ENCODE data around the gene TRAF5.

Gene TRAF5

DNA sequence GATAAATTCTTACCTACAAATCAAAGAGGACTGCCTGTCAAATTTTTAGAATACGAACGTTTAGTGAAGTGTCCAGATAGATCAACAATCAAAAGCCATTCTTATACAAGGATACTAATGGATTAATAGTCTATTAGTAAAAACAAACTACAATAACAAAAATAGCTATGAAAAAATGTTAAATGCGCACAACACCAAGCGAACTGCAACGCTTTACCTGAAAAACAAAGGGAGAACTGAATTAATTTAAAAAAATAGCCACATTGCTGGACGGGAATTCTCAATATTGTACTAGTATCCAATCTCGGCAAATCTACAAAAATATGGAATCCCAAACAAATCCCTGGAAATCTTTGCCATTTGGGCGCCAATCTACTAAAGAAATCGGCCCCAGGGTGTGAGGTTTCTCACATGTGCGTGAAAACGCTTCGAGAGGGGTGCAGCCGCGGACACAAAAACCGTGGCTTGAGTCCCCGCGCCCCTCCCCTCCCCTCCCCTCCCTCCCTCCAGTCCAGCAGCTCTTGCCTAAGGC is 55.6 kb downstream of the TRAF5 start:
- no peak overlapping the region for H4K8ac ChIP-seq (ENCODE audit: low read length)
- no peak overlapping the region for H3K14ac ChIP-seq (ENCODE audit: low read length in 2 of 2)
- H3K9ac ChIP-seq (ENCODE audit: low read length), result peak overlapping the region; percentile 99
- H2BK12ac ChIP-seq (ENCODE audit: low read length in 2 of 2), result no peak overlapping the region
- H2BK15ac ChIP-seq (ENCODE audit: low read depth, poor library complexity, severe bottlenecking), result no peak overlapping the region
- peaks cover 3% of the 10 kb centered on the region for H3K4me1 ChIP-seq (ENCODE audit: control insufficient read depth, insufficient read depth, low read depth, low read length)
- 15% methylated on average over 15 of the region's 17 CpGs for WGBS
- H2BK5ac ChIP-seq (ENCODE audit: low read depth, low read length, poor library complexity, severe bottlenecking), result no peak overlapping the region
- no peak overlapping the region for H2AFZ ChIP-seq (ENCODE audit: low read depth, low read length)
- H3K23ac ChIP-seq (ENCODE audit: low read length in 2 of 2), result no peak overlapping the region
- H3K4ac ChIP-seq (ENCODE audit: low read depth in 1 of 2, low read length in 2 of 2), result peak overlapping the region in 1 of 2 experiments; percentile 73
- peak overlapping the region; percentile 77 for H3K27ac ChIP-seq (ENCODE audit: low read length, poor library complexity, severe bottlenecking)
- H3K4me2 ChIP-seq (ENCODE audit: low read length, poor library complexity, severe bottlenecking), result peak overlapping the region; percentile 66
- H3K4me3 ChIP-seq (ENCODE audit: insufficient read depth in 1 of 2, low read depth in 1 of 2, low read length in 2 of 2), result peak overlapping the region in 1 of 2 experiments; percentile 97
- H3K27me3 ChIP-seq (ENCODE audit: control insufficient read depth in 1 of 2, insufficient read depth in 1 of 2, low read length in 2 of 2), result no peaks in the 10 kb centered on the region
- no peaks in the 10 kb centered on the region for H3K36me3 ChIP-seq (ENCODE audit: control insufficient read depth in 1 of 2, insufficient read depth in 2 of 2, low read depth in 1 of 2, low read length in 2 of 2)
- H2AK5ac ChIP-seq (ENCODE audit: low read length, severe bottlenecking), result no peak overlapping the region
- H3K18ac ChIP-seq (ENCODE audit: low read depth in 1 of 2, low read length in 2 of 2), result peak overlapping the region; percentile 30 to 43
- no peaks in the 10 kb centered on the region for H3K9me3 ChIP-seq (ENCODE audit: control insufficient read depth, low read length)
- H2BK120ac ChIP-seq (ENCODE audit: low read depth, low read length), result peak overlapping the region; percentile 61
- DNase-seq, result no peak
- H3K79me1 ChIP-seq (replicated peaks; ENCODE audit: low read length, poor library complexity, severe bottlenecking), result peaks cover 3% of the 10 kb centered on the region
- no peak overlapping the region for H4K91ac ChIP-seq (ENCODE audit: low read length)

DNA sequence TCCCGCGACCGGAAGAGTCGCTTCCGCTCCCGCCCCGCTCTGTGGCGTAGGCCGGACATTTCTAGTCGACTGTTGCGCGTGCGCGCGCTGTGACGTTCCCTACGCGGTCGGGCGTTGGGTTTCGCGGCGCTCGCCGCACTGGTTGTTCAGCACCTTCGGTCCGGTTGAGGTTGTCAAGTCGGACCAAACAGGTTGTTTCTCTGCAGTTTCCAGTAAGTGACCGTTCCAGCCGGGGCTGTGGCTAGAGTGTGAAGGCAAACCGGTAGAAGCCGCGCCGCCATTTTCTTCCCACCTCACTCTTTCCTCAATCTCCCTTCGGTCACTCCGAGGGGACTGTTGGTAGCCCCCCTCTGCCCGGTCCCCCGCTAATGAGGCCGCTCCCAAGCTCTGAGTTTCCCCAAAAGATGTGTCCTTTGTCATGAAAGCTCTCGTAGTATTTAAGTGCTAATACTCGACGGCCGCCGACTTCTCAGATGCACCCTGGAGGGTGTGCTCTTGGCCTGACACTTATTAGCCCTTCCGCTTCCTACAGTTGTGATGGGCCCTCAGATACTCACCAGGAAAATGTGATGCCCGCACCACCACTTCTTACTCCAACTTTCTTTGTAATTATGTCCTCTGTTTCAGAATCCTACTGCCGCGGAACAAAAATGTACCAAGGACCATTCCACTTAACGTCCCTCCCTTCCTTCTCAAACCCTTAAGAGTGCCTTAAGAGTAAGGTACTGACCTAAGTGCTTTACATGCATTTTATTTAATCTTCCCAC is 56.3 kb downstream of the TRAF5 start:
- Histone ChIP-seq H3K23ac (ENCODE audit: low read length in 2 of 2) (peak overlapping the region in 1 of 2 experiments; percentile 96), H3K27me3 (ENCODE audit: control insufficient read depth in 1 of 2, insufficient read depth in 1 of 2, low read length in 2 of 2) (no peaks in the 10 kb centered on the region), H3K4me1 (ENCODE audit: control insufficient read depth, insufficient read depth, low read depth, low read length) (peaks cover 3% of the 10 kb centered on the region), H3K36me3 (ENCODE audit: control insufficient read depth in 1 of 2, insufficient read depth in 2 of 2, low read depth in 1 of 2, low read length in 2 of 2) (no peaks in the 10 kb centered on the region), H3K9ac (ENCODE audit: low read length) (peak overlapping the region; percentile 99), H3K18ac (ENCODE audit: low read depth in 1 of 2, low read length in 2 of 2) (peak overlapping the region; percentile 94 to 98), H3K4ac (ENCODE audit: low read depth in 1 of 2, low read length in 2 of 2) (peak overlapping the region; percentile 89 to 94), H4K8ac (ENCODE audit: low read length) (peak overlapping the region; percentile 97), H3K27ac (ENCODE audit: low read length, poor library complexity, severe bottlenecking) (peak overlapping the region; percentile 99), H3K9me3 (ENCODE audit: control insufficient read depth, low read length) (no peaks in the 10 kb centered on the region), H2AFZ (ENCODE audit: low read depth, low read length) (peak overlapping the region; percentile 56), H2AK5ac (ENCODE audit: low read length, severe bottlenecking) (no peak overlapping the region), H2BK12ac (ENCODE audit: low read length in 2 of 2) (no peak overlapping the region), H4K91ac (ENCODE audit: low read length) (peak overlapping the region; percentile 95), H2BK15ac (ENCODE audit: low read depth, poor library complexity, severe bottlenecking) (peak overlapping the region; percentile 60), H3K79me1 (replicated peaks; ENCODE audit: low read length, poor library complexity, severe bottlenecking) (peaks cover 3% of the 10 kb centered on the region), H3K4me2 (ENCODE audit: low read length, poor library complexity, severe bottlenecking) (peak overlapping the region; percentile 90), H3K4me3 (ENCODE audit: insufficient read depth in 1 of 2, low read depth in 1 of 2, low read length in 2 of 2) (peak overlapping the region; percentile 79 to 97), H3K14ac (ENCODE audit: low read length in 2 of 2) (peak overlapping the region in 1 of 2 experiments; percentile 90), H2BK5ac (ENCODE audit: low read depth, low read length, poor library complexity, severe bottlenecking) (peak overlapping the region; percentile 95), H2BK120ac (ENCODE audit: low read depth, low read length) (peak overlapping the region; percentile 73)
- WGBS, result 2% methylated on average over 48 of the region's 49 CpGs
- peak; percentile 94 for DNase-seq

DNA sequence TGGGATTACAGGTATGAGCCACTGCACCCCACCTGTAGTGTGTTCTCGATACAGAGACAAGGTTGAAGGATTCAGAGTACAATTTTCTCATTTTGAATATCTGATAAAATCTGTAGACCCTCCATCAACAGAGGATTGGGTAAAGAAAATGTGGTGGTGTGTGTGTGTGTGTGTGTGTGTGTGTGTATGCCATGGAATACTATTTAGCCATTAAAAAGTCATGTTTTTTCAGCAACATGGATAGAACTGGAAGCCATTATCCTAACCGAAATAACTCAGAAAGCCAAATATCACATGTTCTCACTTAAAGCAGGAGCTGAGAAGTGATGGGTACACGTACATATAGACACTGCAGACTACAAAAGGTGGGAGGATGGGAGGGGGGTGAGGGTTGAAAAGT is 57.9 kb downstream of the TRAF5 start:
- H3K9ac ChIP-seq (ENCODE audit: low read length), result no peak overlapping the region
- no peak overlapping the region for H2AFZ ChIP-seq (ENCODE audit: low read depth, low read length)
- H3K36me3 ChIP-seq (ENCODE audit: control insufficient read depth in 1 of 2, insufficient read depth in 2 of 2, low read depth in 1 of 2, low read length in 2 of 2), result no peaks in the 10 kb centered on the region
- H3K9me3 ChIP-seq (ENCODE audit: control insufficient read depth, low read length), result no peaks in the 10 kb centered on the region
- H2BK120ac ChIP-seq (ENCODE audit: low read depth, low read length), result no peak overlapping the region
- H3K4me2 ChIP-seq (ENCODE audit: low read length, poor library complexity, severe bottlenecking), result no peak overlapping the region
- no peak overlapping the region for H3K14ac ChIP-seq (ENCODE audit: low read length in 2 of 2)
- H3K4me1 ChIP-seq (ENCODE audit: control insufficient read depth, insufficient read depth, low read depth, low read length), result no peaks in the 10 kb centered on the region
- no peak overlapping the region for H2BK5ac ChIP-seq (ENCODE audit: low read depth, low read length, poor library complexity, severe bottlenecking)
- no peak overlapping the region for H2BK12ac ChIP-seq (ENCODE audit: low read length in 2 of 2)
- no peak for DNase-seq
- H4K91ac ChIP-seq (ENCODE audit: low read length), result no peak overlapping the region
- peaks cover 3% of the 10 kb centered on the region for H3K79me1 ChIP-seq (replicated peaks; ENCODE audit: low read length, poor library complexity, severe bottlenecking)
- no peak overlapping the region for H3K18ac ChIP-seq (ENCODE audit: low read depth in 1 of 2, low read length in 2 of 2)
- WGBS, result 94% methylated on average over 2 of the region's 3 CpGs
- no peak overlapping the region for H4K8ac ChIP-seq (ENCODE audit: low read length)
- H3K4me3 ChIP-seq (ENCODE audit: insufficient read depth in 1 of 2, low read depth in 1 of 2, low read length in 2 of 2), result no peak overlapping the region
- H3K4ac ChIP-seq (ENCODE audit: low read depth in 1 of 2, low read length in 2 of 2), result no peak overlapping the region
- no peak overlapping the region for H3K23ac ChIP-seq (ENCODE audit: low read length in 2 of 2)
- H2AK5ac ChIP-seq (ENCODE audit: low read length, severe bottlenecking), result no peak overlapping the region
- H2BK15ac ChIP-seq (ENCODE audit: low read depth, poor library complexity, severe bottlenecking), result no peak overlapping the region
- no peaks in the 10 kb centered on the region for H3K27me3 ChIP-seq (ENCODE audit: control insufficient read depth in 1 of 2, insufficient read depth in 1 of 2, low read length in 2 of 2)
- H3K27ac ChIP-seq (ENCODE audit: low read length, poor library complexity, severe bottlenecking), result no peak overlapping the region

DNA sequence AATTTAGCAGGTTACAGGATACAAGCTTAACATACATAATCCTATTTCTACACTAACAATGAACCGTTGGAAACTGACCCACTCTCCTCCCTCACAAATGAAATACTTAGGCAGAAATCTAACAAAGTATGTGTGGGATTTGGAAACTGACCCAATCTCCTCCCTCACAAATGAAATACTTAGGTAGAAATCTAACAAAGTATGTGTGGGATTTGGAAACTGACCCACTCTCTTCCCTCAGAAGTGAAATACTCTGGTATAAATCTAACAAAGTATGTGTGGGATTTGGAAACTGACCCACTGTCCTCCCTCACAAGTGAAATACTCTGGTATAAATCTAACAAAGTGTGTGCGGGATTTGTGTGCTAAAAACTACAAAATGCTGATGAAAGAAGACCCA is 60.3 kb downstream of the TRAF5 start:
- Histone ChIP-seq H3K79me1 (replicated peaks; ENCODE audit: low read length, poor library complexity, severe bottlenecking) (peaks cover 3% of the 10 kb centered on the region), H2BK120ac (ENCODE audit: low read depth, low read length) (no peak overlapping the region), H2AFZ (ENCODE audit: low read depth, low read length) (no peak overlapping the region), H3K4ac (ENCODE audit: low read depth in 1 of 2, low read length in 2 of 2) (no peak overlapping the region), H3K4me3 (ENCODE audit: insufficient read depth in 1 of 2, low read depth in 1 of 2, low read length in 2 of 2) (no peak overlapping the region), H3K4me2 (ENCODE audit: low read length, poor library complexity, severe bottlenecking) (no peak overlapping the region), H3K14ac (ENCODE audit: low read length in 2 of 2) (no peak overlapping the region), H2BK15ac (ENCODE audit: low read depth, poor library complexity, severe bottlenecking) (no peak overlapping the region), H3K23ac (ENCODE audit: low read length in 2 of 2) (no peak overlapping the region), H3K4me1 (ENCODE audit: control insufficient read depth, insufficient read depth, low read depth, low read length) (no peaks in the 10 kb centered on the region), H4K91ac (ENCODE audit: low read length) (no peak overlapping the region), H3K36me3 (ENCODE audit: control insufficient read depth in 1 of 2, insufficient read depth in 2 of 2, low read depth in 1 of 2, low read length in 2 of 2) (peaks cover 0 to 4% of the 10 kb centered on the region in 2 experiments), H2BK12ac (ENCODE audit: low read length in 2 of 2) (no peak overlapping the region), H4K8ac (ENCODE audit: low read length) (no peak overlapping the region), H3K27ac (ENCODE audit: low read length, poor library complexity, severe bottlenecking) (no peak overlapping the region), H3K27me3 (ENCODE audit: control insufficient read depth in 1 of 2, insufficient read depth in 1 of 2, low read length in 2 of 2) (no peaks in the 10 kb centered on the region), H2AK5ac (ENCODE audit: low read length, severe bottlenecking) (no peak overlapping the region), H3K9me3 (ENCODE audit: control insufficient read depth, low read length) (no peaks in the 10 kb centered on the region), H2BK5ac (ENCODE audit: low read depth, low read length, poor library complexity, severe bottlenecking) (no peak overlapping the region), H3K9ac (ENCODE audit: low read length) (no peak overlapping the region), H3K18ac (ENCODE audit: low read depth in 1 of 2, low read length in 2 of 2) (no peak overlapping the region)
- WGBS, result 90% methylated on average over 2 of the region's 2 CpGs
- no peak for DNase-seq

All from mesenchymal stem cell (in vitro differentiated cells and primary cell).